ENCODE data around the gene DRAM1.

DNA sequence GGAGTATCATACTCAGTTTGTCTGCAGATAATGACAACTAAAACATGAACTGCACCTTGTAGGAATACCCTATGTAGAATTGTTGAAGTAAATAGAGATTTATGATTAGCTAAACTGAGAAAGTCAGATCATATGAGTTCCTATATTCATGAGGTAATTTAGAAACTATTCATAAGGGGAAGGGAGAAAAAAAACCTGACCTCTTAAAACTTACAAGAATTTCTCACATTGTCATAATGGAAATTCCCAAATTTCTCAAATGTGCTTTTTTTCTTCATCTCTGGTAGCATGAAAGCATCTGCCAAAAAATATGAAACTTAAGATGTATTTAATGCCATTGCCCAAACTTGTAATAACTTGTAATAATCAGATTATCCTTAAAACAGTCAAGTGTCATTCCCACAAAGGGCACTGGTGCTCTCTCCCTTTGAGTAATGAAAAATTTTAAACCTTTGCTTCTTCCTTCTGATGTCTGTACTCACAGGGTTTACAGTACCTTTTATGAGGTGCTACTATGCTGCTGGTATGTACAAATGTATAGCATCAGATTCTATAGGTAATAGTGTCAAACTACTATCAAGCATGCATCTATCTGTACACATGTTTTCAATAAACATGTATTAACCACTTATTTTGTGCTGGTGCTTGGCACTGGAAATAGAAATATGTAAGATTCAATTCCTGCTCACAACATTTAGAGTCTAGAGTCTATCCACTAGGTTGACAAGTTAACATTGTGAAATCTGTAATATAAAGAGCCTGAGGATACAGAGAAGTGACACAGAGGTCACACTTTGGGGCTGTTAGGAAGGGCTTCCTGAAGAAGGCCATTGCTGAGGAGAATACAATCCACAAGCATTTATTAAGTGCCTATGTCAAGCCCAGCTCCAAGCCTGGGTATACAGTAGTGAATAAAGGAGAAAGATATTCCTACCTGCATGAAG is 17.4 kb upstream of the DRAM1 start:
- no peak for TF ChIP-seq TAF1 (IDR thresholded peaks at IDR 0.05; ENCODE audit: low read depth)
- TF ChIP-seq REST (IDR thresholded peaks at IDR 0.05; ENCODE audit: low read depth), result no peak
- no peak for TF ChIP-seq CEBPB (IDR thresholded peaks at IDR 0.05)
- TF ChIP-seq YY1 (IDR thresholded peaks at IDR 0.05; ENCODE audit: low read depth), result no peak
- TF ChIP-seq EP300 (IDR thresholded peaks at IDR 0.05; ENCODE audit: borderline replicate concordance), result no peak
- no peak for TF ChIP-seq TCF12 (IDR thresholded peaks at IDR 0.05; ENCODE audit: low read depth)
- TF ChIP-seq, protein P1, sequence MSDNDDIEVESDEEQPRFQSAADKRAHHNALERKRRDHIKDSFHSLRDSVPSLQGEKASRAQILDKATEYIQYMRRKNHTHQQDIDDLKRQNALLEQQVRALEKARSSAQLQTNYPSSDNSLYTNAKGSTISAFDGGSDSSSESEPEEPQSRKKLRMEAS (IDR thresholded peaks at IDR 0.05), result no peak
- TF ChIP-seq FOXM1 (IDR thresholded peaks at IDR 0.05; ENCODE audit: borderline replicate concordance, low read depth), result no peak
- TF ChIP-seq ZBTB7A (IDR thresholded peaks at IDR 0.05; ENCODE audit: low read depth), result no peak
- TF ChIP-seq RAD21 (IDR thresholded peaks at IDR 0.05; ENCODE audit: low read depth), result no peak

All from Ishikawa (cell line).